ENCODE results near the gene NT5C.

GRCh38 chr17:75129576-75129975 lies 2.0 kb downstream of the NT5C start:
- TF ChIP-seq, protein P1, sequence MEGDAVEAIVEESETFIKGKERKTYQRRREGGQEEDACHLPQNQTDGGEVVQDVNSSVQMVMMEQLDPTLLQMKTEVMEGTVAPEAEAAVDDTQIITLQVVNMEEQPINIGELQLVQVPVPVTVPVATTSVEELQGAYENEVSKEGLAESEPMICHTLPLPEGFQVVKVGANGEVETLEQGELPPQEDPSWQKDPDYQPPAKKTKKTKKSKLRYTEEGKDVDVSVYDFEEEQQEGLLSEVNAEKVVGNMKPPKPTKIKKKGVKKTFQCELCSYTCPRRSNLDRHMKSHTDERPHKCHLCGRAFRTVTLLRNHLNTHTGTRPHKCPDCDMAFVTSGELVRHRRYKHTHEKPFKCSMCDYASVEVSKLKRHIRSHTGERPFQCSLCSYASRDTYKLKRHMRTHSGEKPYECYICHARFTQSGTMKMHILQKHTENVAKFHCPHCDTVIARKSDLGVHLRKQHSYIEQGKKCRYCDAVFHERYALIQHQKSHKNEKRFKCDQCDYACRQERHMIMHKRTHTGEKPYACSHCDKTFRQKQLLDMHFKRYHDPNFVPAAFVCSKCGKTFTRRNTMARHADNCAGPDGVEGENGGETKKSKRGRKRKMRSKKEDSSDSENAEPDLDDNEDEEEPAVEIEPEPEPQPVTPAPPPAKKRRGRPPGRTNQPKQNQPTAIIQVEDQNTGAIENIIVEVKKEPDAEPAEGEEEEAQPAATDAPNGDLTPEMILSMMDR (IDR thresholded peaks at IDR 0.05): no peak
- TF ChIP-seq POLR2A (IDR thresholded peaks at IDR 0.05): no peak
